ENCODE results near the gene PRRT2.

PRRT2 gene

DNA sequence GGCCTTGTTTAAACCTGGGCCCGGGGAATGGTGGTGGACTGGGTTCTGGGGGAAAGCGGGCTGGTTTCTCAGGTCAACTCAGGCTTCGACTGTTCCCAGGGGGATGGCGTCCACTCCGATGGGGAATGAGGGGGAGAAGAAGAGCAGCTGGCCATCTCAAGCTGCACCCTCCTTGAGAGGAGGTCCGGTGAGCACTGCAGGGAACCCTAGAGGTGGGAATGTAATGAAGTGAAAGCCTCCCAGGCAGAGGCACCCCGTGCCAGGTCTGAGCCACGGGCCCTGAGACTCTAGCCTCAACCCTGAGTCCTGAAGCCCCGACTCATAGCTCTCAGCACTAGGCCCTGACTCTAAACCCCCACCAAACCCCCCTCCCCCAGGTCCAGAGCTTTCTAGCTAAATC lies 52.2 kb downstream of the PRRT2 start:
- DNase-seq: no peak
